Uterus (tissue), 2 donors: ENCODE measurements around the gene ERC2.

Experiments used
- CTCF ChIP-seq, 4 experiments: fragments of 200-600 bp in 2 of 4; fragments of 450-650 bp in 2 of 4; sonication (generic) in 2 of 4; IDR thresholded peaks; one replicate each; pipeline ENCODE4 v1.5.1; 2016 to 2019; ENCODE audit warnings: antibody characterized with exemption in 4 of 4, mild to moderate bottlenecking in 2 of 4, moderate library complexity in 1 of 4
- POLR2A ChIP-seq, 2 donors: fragments of 450-650 bp; IDR thresholded peaks; one replicate each; pipeline ENCODE4 v1.6.1; 2016; ENCODE audit warnings: antibody characterized with exemption in 2 of 2, mild to moderate bottlenecking in 1 of 2, moderate library complexity in 1 of 2

- no peak for TF ChIP-seq CTCF (IDR thresholded peaks at IDR 0.05)
- no peak for TF ChIP-seq POLR2A (IDR thresholded peaks at IDR 0.05)
Measured at GRCh38 chr3:55903680-55904079, 564.6 kb downstream of the ERC2 start.
